GM21390 (cell line): Measurements from ENCODE around the gene LMBR1L.
"Not testable (repeated sequence)": the region's sequence is repeated elsewhere in the genome, so short reads cannot be mapped to it uniquely, and the experiment has no call there.

ENCODE experiments used
- ATAC-seq: cut with Tn5 transposase; IDR thresholded peaks from one replicate; pipeline ENCODE4 v1.9.1; 2021; ENCODE audit not compliant: unreplicated experiment

LMBR1L gene

GRCh38 chr12:49088150-49088931 lies 22.3 kb downstream of the LMBR1L start:
- ATAC-seq, result peak; percentile 85

DNA sequence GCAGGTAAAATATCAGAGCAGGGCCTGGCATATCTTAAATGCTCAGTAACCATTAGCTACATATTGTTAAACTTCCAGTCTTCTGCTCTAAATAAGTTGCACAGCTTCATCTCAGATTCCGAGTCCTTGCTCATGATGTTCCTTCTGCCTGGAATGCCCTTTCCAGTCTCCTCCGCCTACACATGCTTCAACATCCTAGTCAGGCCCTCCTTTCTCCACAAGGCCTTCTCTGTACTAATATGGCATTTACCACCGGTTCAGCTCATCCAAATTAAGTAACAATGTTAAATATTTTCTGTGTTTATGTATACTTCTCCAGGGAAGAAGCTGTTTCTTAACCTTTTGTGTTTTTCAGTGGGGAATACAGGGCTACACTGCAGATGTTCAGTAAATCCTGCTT lies 24.5 kb downstream of the LMBR1L start:
- no peak for ATAC-seq

DNA sequence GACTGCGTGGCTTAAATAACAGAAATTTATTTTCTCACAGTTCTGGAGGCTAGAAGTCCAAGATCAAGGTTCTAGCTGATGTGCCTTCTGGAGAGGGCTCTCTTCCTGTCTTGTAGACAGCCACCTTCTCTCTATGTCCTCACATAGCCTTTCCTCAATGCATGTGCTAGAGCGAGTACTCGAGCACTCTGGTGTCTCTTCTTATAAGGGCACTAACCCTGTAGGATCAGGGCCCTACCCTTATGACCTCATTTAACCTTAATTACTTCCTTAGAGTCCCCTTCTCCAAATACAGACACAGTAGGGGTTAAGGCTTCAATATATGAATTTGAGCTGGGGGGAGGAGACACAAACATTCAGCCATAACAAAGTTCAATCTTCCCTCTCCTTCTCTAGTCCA lies 26.2 kb downstream of the LMBR1L start:
- ATAC-seq, result no peak

DNA sequence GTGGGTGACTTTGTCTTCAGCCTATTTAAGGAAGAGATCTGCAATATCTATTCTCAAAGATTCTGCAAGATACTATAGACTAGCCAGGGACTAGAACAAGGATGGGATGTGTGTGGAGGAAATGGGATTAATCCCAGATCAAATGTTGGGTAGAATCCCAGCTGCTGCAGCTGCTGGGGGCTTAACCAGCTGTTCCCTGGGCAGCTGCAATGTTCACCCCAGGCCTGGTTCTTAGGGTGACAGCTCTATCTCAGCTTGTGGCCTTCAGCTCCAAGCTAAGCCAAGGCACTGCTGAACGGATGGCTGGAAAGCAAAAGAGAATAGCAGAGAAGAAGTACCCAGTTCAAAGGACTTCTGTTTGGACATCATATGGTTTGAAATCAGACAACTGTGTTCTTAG lies 30.9 kb downstream of the LMBR1L start:
- no peak for ATAC-seq

- ATAC-seq, result no peak
These were observed 39.7 kb downstream of the LMBR1L start for GRCh38 chr12:49070971-49071370.

DNA sequence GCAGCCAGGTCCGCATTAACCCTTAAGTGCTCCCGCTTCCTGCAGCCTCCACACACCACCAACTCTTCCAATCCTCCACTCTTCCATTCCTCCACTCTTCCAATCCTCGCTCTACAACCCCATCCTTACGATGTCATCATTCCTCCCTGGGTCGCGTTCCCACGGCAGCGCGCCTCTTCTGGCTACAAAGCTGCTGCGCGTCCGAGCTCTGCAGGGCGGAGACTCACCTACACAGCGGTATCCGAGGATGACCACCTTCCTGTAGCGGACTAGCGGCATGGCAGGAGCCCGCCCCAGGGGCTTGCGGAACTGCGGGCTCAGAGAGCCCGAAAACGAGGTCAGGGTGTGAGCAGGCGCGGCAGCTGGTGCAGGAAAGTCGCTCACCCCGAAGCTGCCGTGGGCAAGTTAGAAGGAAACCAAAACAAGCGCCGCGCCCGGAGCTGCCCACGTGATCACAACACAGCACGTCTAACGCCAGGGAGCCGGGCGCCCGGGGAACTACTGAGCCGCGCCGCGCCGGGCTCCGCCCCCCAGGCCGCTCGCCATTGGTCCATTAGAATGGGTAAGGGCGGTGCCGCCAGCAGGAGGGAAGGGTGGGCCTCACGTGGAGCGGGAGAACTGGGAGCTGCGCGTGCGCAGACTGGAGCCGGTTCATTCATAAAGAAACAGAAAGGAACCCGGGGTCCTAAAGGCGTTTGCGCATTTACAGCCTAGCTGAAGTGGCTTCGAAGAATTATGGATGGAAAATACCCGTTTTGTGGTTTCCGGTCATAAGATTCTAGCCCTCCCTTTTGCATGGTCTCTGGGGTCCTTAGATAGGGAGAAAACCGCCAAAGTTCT lies 40.9 kb downstream of the LMBR1L start, which contains the start of gene RHEBL1:
RHEBL1 (minus strand) TSS at position 473 of the 840 bp plus-strand sequence; CDS start at position 279, 194 bp downstream.
- ATAC-seq, result peak; percentile 97

GRCh38 chr12:49068879-49069506 lies 41.7 kb downstream of the LMBR1L start:
- no peak for ATAC-seq

GRCh38 chr12:49066120-49066519 lies 44.5 kb downstream of the LMBR1L start:
- no peak for ATAC-seq

DNA sequence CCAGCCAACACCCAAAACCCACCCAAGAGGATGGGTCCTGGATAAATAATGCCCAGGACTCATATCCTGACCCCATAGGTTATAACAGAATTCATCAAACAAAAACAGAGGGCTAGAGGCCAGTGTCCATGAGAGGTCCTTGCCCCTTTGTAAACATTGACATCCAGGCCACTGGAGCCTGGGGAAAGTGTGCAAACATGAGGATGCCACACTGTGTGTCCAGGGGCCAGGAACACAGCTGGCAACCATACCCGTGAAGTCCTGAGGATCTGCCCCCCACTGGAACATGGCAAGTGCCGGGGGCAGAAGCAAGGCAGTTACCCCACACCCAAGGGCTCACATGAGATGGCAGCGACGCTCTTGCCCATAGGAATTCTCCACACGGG lies 45.9 kb downstream of the LMBR1L start:
- ATAC-seq, result no peak

- not testable (repeated sequence) for ATAC-seq
These were observed 48.7 kb downstream of the LMBR1L start for GRCh38 chr12:49061916-49062315.

DNA sequence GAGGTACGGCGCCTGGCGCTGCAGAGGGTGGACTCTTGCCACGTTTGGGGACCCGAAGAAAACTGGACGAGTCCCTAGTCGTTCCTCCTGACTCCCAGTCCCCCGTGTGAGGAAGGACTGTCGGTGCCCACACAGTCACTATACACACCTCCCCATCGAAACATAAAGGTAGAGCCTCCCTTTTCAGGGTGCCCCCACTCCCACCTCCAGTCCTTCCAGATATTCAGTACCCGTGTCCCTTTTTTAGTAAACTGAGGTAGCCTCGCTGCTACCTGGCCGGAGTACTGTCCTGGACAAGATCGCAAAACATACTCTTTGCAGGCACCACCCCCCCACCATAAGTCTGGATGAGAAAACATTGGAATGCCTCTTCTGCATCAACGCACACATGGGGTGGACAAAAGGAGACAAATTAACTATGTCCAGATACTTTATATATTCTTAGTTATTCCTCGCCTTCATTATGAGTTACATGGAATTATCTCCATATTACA lies 49.4 kb downstream of the LMBR1L start:
- ATAC-seq, result no peak

GRCh38 chr12:49060237-49061156 lies 50.1 kb downstream of the LMBR1L start, which contains the start of gene KMT2D:
Gene KMT2D (minus strand): TSS chr12:49060794. CDS start chr12:49055324, 5,470 bp downstream.
- ATAC-seq, result peak; percentile 50

- ATAC-seq, result peak; percentile 9
These were observed 51.1 kb downstream of the LMBR1L start for GRCh38 chr12:49059299-49060171.

DNA sequence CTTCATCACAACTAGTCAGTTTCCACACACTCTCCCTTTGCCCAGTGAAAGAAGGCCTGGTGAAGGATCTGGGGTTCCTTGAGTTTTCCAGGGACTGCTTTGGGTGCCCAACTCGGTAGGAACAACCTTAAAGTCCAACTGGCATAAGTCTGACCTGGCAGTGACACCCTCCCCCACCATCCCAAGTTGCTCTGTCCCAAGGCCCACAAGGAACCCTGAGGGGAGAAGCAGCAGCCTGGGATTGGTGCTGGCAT lies 51.7 kb downstream of the LMBR1L start:
- ATAC-seq, result no peak

- no peak for ATAC-seq
These were observed 52.1 kb downstream of the LMBR1L start for GRCh38 chr12:49058366-49059044.

GRCh38 chr12:49057888-49058287 lies 52.8 kb downstream of the LMBR1L start:
- no peak for ATAC-seq

DNA sequence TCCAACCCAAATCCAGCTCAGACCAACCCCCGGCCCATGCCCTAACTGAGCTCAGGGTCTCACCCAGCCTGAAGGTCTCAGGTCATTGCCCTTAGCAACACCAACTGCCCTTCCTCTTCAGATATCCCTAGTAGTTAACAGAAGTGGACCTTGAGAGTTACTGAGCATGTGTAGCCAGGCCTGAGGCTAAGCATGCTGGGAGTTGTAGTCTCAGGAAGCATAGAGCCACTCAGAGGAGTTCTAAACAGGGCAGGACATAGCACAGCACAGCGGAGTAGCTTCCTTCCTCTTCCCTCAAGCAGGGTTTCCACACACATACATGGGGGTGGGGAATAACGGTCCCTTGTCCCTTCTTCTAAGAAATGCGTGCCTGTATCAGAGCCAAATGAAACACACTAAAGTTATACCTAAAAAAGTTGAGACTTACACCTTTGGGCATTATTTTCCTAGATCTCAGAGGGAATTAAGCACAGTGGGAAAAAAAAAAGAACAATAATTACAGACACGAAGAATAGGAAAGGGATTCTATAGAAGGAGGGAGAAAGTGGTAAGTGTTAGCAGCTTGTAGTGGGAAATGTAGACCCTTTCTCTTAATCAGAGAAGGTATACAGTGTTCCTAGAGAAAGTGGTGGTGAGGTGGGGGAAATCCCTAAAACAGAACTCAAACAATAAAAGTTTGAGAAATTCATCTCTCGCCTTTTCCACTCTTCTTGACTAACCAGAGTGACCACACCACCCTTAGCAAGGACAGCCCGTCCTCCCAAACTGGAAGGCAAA lies 54.5 kb downstream of the LMBR1L start:
- peak; percentile 69 for ATAC-seq

- ATAC-seq, result no peak
These were observed 55.6 kb downstream of the LMBR1L start for GRCh38 chr12:49055092-49055491.
